DOHH2 (cell line): Measurements from ENCODE around the gene CD47.

Experiments
- EZH2phosphoT487 ChIP-seq: fragments of 200-600 bp; sonication (generic); IDR thresholded peaks from 2 replicates; pipeline ENCODE4 v1.6.1; 2017; ENCODE audit warnings: borderline replicate concordance, mild to moderate bottlenecking, antibody characterized with exemption, low read length, moderate library complexity, mixed read lengths
- TF ChIP-seq, protein P1 (sequence below): fragments of 200-600 bp; sonication (generic); IDR thresholded peaks from one replicate; pipeline ENCODE4 v1.5.1; 2014; ENCODE audit warnings: antibody characterized with exemption, mild to moderate bottlenecking, low read depth, low read length; ENCODE audit not compliant: poor library complexity, severe bottlenecking

DNA sequence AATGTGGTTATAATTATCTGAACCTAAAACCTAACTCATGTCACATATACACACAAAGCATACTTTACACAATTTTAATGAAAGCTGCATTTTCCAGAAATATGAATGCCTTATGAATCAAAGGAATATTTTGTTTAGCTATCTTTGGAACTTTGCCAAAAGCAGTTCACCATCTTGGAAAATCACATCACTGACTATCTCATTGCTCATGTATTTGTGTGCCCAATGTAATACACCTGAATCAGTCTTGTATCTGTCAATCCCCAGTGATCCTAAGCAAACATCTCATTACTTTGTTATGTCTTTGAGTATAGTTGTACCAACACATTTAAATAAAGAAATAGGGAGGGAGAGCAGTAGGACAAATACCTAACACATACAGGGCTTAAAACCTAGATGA lies 15.6 kb upstream of the CD47 start:
- TF ChIP-seq, protein P1, sequence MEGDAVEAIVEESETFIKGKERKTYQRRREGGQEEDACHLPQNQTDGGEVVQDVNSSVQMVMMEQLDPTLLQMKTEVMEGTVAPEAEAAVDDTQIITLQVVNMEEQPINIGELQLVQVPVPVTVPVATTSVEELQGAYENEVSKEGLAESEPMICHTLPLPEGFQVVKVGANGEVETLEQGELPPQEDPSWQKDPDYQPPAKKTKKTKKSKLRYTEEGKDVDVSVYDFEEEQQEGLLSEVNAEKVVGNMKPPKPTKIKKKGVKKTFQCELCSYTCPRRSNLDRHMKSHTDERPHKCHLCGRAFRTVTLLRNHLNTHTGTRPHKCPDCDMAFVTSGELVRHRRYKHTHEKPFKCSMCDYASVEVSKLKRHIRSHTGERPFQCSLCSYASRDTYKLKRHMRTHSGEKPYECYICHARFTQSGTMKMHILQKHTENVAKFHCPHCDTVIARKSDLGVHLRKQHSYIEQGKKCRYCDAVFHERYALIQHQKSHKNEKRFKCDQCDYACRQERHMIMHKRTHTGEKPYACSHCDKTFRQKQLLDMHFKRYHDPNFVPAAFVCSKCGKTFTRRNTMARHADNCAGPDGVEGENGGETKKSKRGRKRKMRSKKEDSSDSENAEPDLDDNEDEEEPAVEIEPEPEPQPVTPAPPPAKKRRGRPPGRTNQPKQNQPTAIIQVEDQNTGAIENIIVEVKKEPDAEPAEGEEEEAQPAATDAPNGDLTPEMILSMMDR: no peak
- no peak for TF ChIP-seq EZH2phosphoT487
